NCI-H82 (cell line): ENCODE measurements around the gene HSD3B2.

Experiments used
- DNase-seq: peaks from one replicate; lab custom pipeline; 2025; lab: John Stamatoyannopoulos, UW

HSD3B2 gene

GRCh38 chr1:119397986-119398385 is 17.0 kb upstream of the HSD3B2 start:
- no peak for DNase-seq

DNA sequence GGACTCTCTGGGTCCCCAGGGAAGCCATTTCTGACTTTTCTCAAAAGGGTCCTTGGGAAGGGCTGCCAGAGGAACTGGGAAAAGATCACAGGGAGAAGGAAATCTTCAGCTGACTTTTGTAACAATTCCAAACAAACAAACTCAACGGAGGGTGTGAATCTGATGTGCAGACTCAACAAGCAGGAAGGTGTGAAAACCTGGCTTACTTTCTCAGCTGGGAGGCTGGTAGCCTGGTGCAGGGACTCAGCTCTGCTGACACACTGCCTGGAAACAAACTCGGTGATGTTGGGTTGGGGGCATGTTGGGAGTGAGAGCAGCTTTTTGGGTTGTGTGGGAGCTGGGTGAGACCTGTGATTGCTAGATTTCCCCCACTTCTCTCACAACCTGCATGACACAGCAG is 10.2 kb upstream of the HSD3B2 start:
- no peak for DNase-seq

DNA sequence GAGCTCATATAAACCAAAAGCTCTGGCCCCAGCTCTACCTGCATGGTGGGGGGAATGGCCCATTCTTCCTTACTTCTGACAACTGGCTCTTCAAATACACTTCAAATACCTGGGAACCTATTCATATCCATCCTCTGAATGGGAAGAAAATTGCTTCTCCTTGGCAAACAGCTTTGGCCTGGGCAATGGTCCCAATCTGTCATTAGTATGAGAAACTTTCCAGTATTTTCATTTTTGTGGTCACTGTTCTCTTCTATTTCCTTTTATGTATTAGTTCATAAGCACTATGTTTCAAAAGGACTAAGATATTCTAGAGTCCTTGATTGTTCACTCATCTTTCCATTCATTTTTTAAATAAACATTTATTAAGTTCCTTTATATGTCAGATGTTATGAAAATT is 5.2 kb upstream of the HSD3B2 start:
- DNase-seq: no peak

GRCh38 chr1:119410961-119411360 is 4.0 kb upstream of the HSD3B2 start:
- no peak for DNase-seq

- no peak for DNase-seq
Measured at GRCh38 chr1:119416006-119416640, 1.2 kb downstream of the HSD3B2 start.

DNA sequence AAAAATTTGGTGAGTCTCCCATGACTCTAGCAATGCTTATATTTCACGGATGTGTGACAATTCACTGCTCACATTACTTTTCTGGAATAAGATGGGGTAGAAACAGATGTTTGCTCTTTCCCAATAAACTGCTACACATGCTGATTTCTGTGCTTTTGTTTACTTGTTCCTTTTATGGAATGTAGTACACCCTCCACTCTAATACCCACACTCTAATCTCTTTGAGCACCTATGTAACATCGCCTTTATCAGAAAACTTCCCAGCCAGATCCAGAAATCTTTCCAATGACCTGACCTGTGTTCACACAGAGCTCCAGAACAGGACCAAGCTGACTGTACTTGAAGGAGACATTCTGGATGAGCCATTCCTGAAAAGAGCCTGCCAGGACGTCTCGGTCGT is 4.2 kb downstream of the HSD3B2 start:
- DNase-seq: no peak

DNA sequence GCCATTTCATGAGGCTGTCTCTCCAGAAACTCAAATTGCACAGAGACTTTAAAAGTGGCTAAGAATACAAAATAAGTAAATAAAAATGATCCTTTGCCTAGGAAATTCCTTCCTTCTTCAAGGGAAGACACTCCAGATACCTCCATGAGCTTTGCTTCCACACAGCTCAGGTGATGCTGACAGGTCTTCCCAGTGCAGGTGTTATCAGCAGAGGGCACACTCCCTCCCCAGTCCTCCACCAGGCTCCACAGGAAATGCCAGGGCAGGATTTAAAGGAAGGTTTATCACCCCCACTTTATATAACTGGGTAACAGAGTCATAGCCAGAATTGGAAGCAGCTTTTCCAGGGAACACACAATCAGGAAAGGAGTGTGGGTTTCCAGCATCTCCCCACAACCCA is 5.7 kb downstream of the HSD3B2 start:
- no peak for DNase-seq

DNA sequence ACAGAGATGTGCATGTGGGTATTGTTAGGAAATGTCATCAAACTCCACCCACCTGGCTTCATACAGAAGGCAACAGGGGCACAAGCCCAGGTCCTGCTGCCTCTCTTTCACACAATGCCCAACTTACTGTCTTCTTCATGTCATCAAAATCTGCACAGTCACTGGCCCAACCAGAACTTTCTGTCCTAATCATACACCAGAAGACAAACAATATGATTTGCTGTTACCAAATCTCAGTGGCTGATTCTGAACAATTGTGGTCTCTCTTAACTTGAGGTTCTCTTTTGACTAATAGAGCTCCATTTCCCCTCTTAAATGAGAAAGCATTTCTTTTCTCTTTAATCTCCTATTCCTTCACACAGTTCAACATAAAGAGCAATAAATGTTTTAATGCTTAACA is 7.7 kb downstream of the HSD3B2 start:
- no peak for DNase-seq

DNA sequence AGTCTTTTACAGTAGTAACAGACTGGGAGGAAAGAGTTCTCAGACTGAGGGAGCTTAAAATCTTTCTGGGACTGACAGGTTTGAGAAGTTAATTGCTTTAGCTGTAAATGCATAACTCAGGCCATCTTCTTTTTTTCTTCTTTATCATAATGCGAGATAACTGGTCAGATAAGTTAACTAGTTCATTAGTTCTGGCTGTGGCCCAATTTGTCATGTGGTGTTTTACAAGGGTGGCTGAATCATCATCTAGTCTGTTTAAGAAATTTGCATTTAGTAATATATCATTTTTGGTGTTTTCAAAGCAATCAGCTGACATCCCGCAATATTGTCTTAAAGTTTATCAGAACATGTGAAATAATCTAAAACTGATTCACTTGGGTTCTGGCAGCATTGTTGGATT is 14.0 kb downstream of the HSD3B2 start:
- no peak for DNase-seq

DNA sequence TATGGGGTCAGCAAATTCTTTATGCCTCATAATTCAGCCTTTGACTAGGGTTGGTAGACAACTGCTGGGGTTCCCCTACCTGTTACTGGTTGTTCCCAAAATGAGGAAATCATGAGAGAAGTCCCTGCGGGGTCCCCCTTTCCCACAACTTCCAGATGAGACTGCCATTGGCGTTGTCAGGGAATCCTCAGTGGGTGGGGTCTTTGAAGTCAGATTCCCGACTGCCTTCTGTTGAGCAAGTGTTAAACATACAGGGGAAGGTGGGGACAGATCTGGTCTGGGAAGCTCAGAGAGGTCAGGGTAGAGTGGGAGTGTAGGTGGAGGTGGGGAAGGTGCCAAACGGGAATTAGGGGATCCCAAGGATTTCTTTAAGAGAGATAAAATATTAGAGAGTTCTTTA is 14.7 kb downstream of the HSD3B2 start:
- DNase-seq: no peak

GRCh38 chr1:119430486-119430885 is 15.5 kb downstream of the HSD3B2 start:
- no peak for DNase-seq

DNA sequence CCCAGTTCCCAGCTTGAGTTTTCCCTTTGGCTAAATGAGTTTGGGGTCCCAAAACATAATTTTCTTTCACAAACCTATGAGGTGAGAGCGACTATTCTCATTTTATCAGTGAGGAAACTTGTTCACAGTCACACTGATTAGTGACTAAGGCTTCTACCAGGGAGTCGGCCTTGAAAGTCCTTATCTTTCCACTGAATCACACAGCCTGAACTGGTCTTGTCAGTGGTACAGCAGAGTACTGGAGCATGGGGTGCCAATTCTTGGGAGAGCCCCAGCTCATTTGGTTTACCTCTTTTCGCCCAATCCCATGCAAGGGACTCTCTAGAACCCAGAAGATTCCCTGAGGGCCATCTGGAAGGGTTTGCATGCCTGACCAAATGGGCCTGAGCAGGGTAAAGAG is 16.9 kb downstream of the HSD3B2 start:
- no peak for DNase-seq

DNA sequence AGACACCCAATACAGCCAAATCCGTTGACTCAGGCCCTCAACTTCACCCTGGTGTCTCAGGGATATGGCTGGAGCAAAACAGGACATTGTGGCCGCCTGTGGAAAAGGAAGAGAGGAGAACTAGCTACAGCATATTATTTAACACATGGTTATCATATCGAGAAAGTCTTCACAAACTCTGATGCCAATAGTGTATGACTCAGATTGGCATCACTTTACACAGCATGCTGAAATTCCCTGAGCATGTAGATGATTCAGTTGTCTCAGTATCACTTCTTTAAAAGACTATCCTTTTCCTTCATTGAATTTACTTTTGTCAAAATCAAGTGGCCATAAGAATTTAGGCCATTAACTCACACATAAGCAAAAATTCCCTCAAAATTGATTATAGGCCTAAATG is 20.1 kb downstream of the HSD3B2 start:
- DNase-seq: no peak

DNA sequence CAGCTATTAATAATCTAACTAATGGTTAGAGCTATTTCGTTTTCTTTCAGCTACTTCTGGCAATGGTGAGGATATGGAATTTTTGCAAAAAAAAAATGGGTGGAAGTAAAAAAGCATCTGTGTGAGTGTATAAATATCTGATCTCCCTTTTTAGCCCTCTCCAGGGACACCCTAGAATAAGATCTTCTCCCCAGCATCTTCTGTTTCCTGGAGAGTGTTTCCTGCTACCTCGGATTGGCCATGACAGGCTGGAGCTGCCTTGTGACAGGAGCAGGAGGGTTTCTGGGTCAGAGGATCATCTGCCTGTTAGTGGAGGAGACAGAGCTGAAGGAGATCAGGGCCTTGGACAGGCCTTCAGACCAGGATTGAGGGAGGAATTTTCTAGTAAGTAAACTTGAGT is 23.8 kb downstream of the HSD3B2 start:
- no peak for DNase-seq

GRCh38 chr1:119440721-119441307 is 25.9 kb downstream of the HSD3B2 start:
- DNase-seq: peak; percentile 3

- no peak for DNase-seq
Measured at GRCh38 chr1:119442756-119443155, 27.8 kb downstream of the HSD3B2 start.

- DNase-seq: no peak
Measured at GRCh38 chr1:119446321-119446720, 31.4 kb downstream of the HSD3B2 start.

GRCh38 chr1:119447344-119448126 is 32.6 kb downstream of the HSD3B2 start:
- no peak for DNase-seq

- no peak for DNase-seq
Measured at GRCh38 chr1:119448127-119448511, 33.2 kb downstream of the HSD3B2 start.

DNA sequence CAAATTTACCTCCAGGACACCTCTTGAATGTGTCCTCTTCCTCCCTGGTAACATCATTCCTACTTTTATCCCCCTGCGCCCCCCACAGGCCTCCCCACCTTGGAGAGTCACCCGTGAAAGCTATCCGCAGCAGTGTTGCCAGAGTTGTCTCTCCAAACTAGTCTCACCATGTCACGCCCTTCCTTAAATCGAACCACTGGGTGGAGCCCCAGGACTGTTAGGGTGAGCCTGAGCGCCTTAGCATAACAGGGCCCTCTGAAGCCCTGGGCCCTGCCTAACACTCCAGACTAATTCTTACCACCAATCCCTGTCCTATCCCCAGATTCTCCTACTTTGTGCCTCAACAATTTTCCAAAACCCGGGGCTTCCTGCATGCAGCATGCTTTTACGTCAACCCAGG is 35.0 kb downstream of the HSD3B2 start:
- peak; percentile 13 for DNase-seq

GRCh38 chr1:119451158-119451557 is 36.2 kb downstream of the HSD3B2 start:
- no peak for DNase-seq

DNA sequence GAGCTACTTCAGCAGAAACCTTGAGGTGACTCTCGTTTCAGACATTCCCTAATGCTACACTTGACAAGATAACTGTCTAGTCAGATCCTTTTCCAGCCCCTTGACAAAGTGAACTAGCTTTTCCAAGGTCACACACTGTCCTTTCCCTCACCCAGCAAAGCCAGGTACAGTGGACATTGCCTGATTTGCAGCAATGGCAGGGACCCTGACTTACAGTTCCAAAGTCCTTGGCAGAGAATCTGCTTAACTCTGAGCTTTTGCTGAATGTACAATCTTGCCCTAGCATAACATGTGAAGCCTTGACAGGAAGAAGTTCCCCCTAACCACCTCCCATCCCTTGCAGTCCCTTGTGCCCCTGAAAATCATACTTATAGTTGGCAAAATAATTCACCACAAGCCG is 37.1 kb downstream of the HSD3B2 start:
- no peak for DNase-seq

DNA sequence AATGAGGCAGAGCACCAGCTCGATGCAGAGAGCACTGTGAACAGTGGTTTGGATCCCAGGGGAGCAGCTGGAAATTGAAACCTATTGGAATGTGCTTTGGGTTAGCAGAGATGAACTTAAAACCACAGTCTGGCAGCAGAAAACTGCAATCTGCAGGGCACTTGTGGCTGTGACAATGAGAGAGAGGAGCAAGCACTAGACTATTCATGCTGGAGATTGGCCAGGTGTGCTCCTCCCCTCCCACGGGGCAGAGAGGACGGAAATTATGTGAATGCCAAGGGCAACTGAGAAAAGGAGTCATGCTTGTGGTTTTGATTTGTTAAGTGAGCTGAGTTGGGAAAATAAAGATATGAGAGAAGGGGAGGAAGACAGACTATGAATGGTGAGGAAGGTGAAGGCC is 38.1 kb downstream of the HSD3B2 start:
- DNase-seq: no peak

GRCh38 chr1:119462964-119463363 is 48.0 kb downstream of the HSD3B2 start:
- no peak for DNase-seq
